Measurements from ENCODE around the gene NAMPT.

NAMPT gene

GRCh38 chr7:106216923-106217542, 67.8 kb downstream of the NAMPT start:
- TF ChIP-seq CTCF (IDR thresholded peaks at IDR 0.05): no peak

DNA sequence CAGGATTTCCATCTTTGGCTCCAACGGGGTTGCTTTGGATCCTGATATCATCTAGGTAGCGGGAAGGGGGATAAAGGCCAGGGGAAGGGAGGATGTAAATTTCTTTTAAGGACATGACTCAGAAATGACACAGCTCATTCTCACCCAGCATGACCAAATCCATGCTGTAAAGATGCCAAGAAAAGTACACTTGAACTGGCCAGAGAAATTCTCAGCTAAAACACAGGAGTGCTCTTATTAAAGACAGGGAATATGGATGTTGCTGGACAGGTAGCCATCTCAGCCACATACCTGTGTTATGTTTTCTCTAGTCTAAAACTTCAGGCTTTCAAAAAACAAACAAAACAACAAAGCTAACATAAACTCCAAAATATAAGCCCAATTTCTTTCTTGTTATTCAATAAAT, 68.3 kb downstream of the NAMPT start:
- TF ChIP-seq CTCF (IDR thresholded peaks at IDR 0.05): no peak

DNA sequence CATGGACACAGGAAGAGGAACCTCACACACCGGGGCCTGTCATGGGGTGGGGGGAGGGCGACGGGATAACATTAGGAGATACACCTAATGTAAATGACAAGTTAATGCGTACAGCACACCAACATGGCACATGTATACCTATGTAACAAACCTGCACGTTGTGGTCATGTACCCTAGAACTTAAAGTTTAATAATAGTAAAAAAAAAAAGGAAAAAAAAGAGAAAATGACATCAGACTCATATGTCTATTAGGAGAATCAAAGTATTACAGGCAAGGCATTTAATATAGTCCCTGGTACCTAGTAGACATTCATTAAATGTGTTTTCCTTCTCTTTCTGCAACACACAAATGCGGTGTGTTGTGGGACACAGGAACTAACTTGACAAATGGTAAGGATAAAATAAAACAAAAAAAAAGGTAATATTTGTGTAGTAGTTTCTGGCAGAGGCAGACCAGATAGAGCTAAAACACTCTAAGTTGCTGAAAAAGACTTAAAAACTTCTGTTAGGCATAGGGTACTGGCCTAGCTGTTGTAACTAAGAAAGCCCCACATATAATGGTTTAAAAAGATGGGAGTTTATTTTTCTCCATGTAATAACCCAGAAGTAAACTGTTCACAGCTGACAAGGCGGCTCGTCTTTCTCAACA, 68.8 kb downstream of the NAMPT start:
- no peak for TF ChIP-seq CTCF (IDR thresholded peaks at IDR 0.05)

DNA sequence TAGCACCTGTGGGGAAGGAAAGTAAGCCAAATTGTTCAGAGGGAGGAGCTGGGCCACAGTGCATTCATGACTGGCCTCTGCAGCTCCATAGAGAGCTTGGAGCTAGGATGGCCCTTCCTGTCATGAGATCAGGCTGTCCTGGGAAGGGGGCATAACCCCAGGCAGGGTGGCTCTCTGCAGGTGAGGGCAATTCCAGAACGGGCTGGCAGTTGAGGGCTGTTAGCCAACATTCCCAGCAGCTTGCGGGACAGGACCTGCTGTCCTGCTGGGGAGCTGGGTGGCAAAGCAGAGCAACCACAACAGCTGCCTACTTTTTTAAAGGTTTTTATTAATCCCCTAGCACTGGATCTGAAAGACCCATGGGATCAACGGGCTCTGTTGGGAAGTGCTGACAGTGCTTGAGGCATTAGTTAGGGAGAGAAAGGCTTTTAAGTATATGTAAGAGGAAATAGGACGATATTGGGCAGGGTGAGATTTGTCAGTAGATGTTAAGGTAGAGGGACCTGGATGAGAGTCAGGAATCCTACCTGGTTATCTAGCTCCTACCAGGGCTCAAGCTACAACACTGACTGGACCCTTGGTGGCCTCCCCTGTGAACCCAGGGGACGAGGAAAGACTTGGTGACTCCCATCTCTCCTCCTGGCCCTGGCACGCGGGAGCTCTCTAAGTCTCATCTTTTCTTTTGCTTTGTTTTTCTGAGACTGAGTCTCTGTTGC, 77.8 kb downstream of the NAMPT start:
- TF ChIP-seq CTCF (IDR thresholded peaks at IDR 0.05): no peak

DNA sequence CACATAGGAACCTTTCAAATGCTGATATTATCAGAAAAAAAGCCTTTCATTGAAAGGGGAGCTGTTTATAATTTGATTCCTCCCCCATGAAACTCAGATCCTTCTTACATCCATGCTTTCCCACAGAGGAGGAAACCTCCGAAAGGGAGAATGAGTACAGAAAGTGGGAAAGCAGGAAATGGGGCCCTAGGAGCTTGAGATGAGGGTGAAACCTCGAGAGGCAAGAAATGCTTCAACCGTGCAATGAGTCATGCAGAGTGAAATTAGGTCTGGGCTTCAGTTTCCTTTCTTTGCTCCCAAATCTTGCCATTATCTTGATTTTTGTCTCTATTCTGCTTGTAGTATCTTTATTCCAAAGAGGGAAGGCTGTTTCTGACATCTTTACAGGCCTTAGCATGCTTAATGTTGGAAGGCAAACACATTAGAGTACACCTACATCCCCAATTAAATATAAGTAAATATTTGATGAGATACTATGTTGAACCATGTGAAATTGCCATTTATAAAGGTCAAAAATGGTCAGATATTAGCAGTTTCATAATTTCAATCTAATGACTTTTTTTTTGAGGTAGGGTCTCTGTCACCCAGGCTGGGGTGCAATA, 79.1 kb downstream of the NAMPT start:
- no peak for TF ChIP-seq CTCF (IDR thresholded peaks at IDR 0.05)

GRCh38 chr7:106203473-106203872, 81.3 kb downstream of the NAMPT start:
- TF ChIP-seq CTCF (IDR thresholded peaks at IDR 0.05): no peak

GRCh38 chr7:106201164-106201563, 83.6 kb downstream of the NAMPT start:
- TF ChIP-seq CTCF (IDR thresholded peaks at IDR 0.05): no peak
